Head of caudate nucleus (tissue), 42 donors: ENCODE data around the gene DRC1.

Source experiments
- DNase-seq, 42 donors: peaks; one replicate each; pipeline versions ENCODE4 v3.0.0 to v3.0.0-alpha.2; 2020 to 2021; ENCODE audit warnings: mixed read lengths in 7 of 42
- intact Hi-C: fragments of 100-400 bp; cut with DNase I; formaldehyde crosslinking; loops from one replicate; pipeline ENCODE4 v1.15.0; 2022

DRC1 gene

GRCh38 chr2:26394694-26395093 lies 7.0 kb upstream of the DRC1 start:
- no peak for DNase-seq
- intact Hi-C loops = no loop called here

- intact Hi-C loops = no loop called here
Measured at GRCh38 chr2:26395394-26395793, 6.3 kb upstream of the DRC1 start.

GRCh38 chr2:26396734-26397298 lies 4.9 kb upstream of the DRC1 start:
- intact Hi-C loops = no loop called here
- no peak for DNase-seq

More at GRCh38 chr2:26395394-26395793, 6.3 kb upstream of the DRC1 start:
- DNase-seq = peak in 1 of 42 donors; percentile 37

- intact Hi-C loops = no loop called here
- DNase-seq = no peak
Measured at GRCh38 chr2:26399771-26400376, 1.8 kb upstream of the DRC1 start.

GRCh38 chr2:26400723-26401122 lies 997 bp upstream of the DRC1 start:
- DNase-seq = no peak
- intact Hi-C loops = no loop called here

- intact Hi-C loops = no loop called here
- DNase-seq = no peak
Measured at GRCh38 chr2:26407526-26407925, 5.8 kb downstream of the DRC1 start.

- intact Hi-C loops = no loop called here
- no peak for DNase-seq
Measured at GRCh38 chr2:26409785-26410184, 8.1 kb downstream of the DRC1 start.

- DNase-seq = no peak
- intact Hi-C loops = no loop called here
Measured at GRCh38 chr2:26410764-26411243, 9.1 kb downstream of the DRC1 start.

- intact Hi-C loops = no loop called here
Measured at GRCh38 chr2:26411419-26411818, 9.7 kb downstream of the DRC1 start.

GRCh38 chr2:26412091-26412673 lies 10.5 kb downstream of the DRC1 start:
- no peak for DNase-seq
- intact Hi-C loops = no loop called here

More at GRCh38 chr2:26411419-26411818, 9.7 kb downstream of the DRC1 start:
- no peak for DNase-seq

- no peak for DNase-seq
- intact Hi-C loops = no loop called here
Measured at GRCh38 chr2:26414311-26414710, 12.6 kb downstream of the DRC1 start.

GRCh38 chr2:26421961-26422360 lies 20.2 kb downstream of the DRC1 start:
- no peak for DNase-seq
- intact Hi-C loops = no loop called here

- DNase-seq = no peak
- intact Hi-C loops = no loop called here
Measured at GRCh38 chr2:26422947-26423629, 21.4 kb downstream of the DRC1 start.

- DNase-seq = no peak
- intact Hi-C loops = no loop called here
Measured at GRCh38 chr2:26423750-26424149, 22.0 kb downstream of the DRC1 start.

- intact Hi-C loops = no loop called here
- no peak for DNase-seq
Measured at GRCh38 chr2:26424221-26424620, 22.5 kb downstream of the DRC1 start.

- DNase-seq = no peak
Measured at GRCh38 chr2:26428846-26429245, 27.1 kb downstream of the DRC1 start.

GRCh38 chr2:26429779-26430578 lies 28.3 kb downstream of the DRC1 start:
- intact Hi-C loops = no loop called here
- peak in 4 of 42 donors; percentile 4 to 46 (median 24) for DNase-seq

More at GRCh38 chr2:26428846-26429245, 27.1 kb downstream of the DRC1 start:
- intact Hi-C loops = no loop called here

- intact Hi-C loops = no loop called here
- no peak for DNase-seq
Measured at GRCh38 chr2:26430826-26431225, 29.1 kb downstream of the DRC1 start.

GRCh38 chr2:26432363-26432762 lies 30.6 kb downstream of the DRC1 start:
- intact Hi-C loops = no loop called here
- no peak for DNase-seq
